Suprapubic skin (tissue), 4 donors: ENCODE results near the gene PLXNA2. TPM values are rescaled to one million over a fixed set of nuclear protein-coding genes. Genes with fewer than 3 reads are reported as not detected.
A peak's percentile ranks its signal among the peaks of the same experiment; 100 is the strongest.

Experiments
- DNase-seq, 2 donors: peaks; one replicate each; pipeline ENCODE4 v3.0.0-alpha.2; 2019; ENCODE audit warnings: low spot score in 2 of 2
- H3K27ac ChIP-seq: fragments of 200-600 bp; sonication (generic); one replicate; pipeline ENCODE4 v1.5.1; 2019
- H3K27me3 ChIP-seq: fragments of 200-600 bp; sonication (generic); one replicate; pipeline ENCODE4 v1.5.1; 2019
- H3K36me3 ChIP-seq: fragments of 200-600 bp; sonication (generic); one replicate; pipeline ENCODE4 v1.5.1; 2019
- H3K4me1 ChIP-seq: fragments of 200-600 bp; sonication (generic); one replicate; pipeline ENCODE4 v1.5.1; 2019
- H3K4me3 ChIP-seq: fragments of 200-600 bp; sonication (generic); one replicate; pipeline ENCODE4 v1.5.1; 2019; ENCODE audit warnings: mild to moderate bottlenecking
- H3K9me3 ChIP-seq: fragments of 200-600 bp; sonication (generic); one replicate; pipeline ENCODE4 v1.5.1; 2019
- CTCF ChIP-seq, 2 donors: fragments of 200-600 bp in 1 of 2; fragments of 450-650 bp in 1 of 2; sonication (generic) in 1 of 2; IDR thresholded peaks; one replicate each; pipeline ENCODE4 v1.5.1; 2016 to 2019; ENCODE audit warnings: antibody characterized with exemption in 2 of 2, mild to moderate bottlenecking in 1 of 2, moderate library complexity in 1 of 2
- EP300 ChIP-seq: sonication (generic); formaldehyde crosslinking; IDR thresholded peaks from one replicate; pipeline ENCODE4 v1.6.1; 2017; ENCODE audit warnings: antibody characterized with exemption
- POLR2A ChIP-seq, 2 donors: fragments of 450-650 bp; IDR thresholded peaks; one replicate each; pipeline ENCODE4 v1.6.1; 2017; ENCODE audit warnings: antibody characterized with exemption in 2 of 2, mild to moderate bottlenecking in 2 of 2, moderate library complexity in 2 of 2
- POLR2AphosphoS5 ChIP-seq, 3 donors: sonication (generic); formaldehyde crosslinking; IDR thresholded peaks; one replicate each; pipeline ENCODE4 v1.6.1; 2017; ENCODE audit warnings: antibody characterized with exemption in 3 of 3
- WGBS: methylation state at CpG from one replicate; pipeline ENCODE4 v1.1.5; 2018; 5-methylcytosine and 5-hydroxymethylcytosine counted together
- total RNA-seq, 4 donors: library from RNA; depleted of rRNA; stranded (reverse); fragments of >200 nt; gene quantifications; one replicate each; pipeline ENCODE4 v1.1.0, GENCODE V29; 2016

The PLXNA2 gene
- total RNA-seq = 10 to 100 TPM; 35.3 to 53.9 (median 45.7) TPM

GRCh38 chr1:208243967-208244916 lies at the start of gene PLXNA2:
Gene PLXNA2 (minus strand): TSS chr1:208244384. CDS start chr1:208217922, 26,462 bp downstream.
- TF ChIP-seq CTCF (IDR thresholded peaks at IDR 0.05) (no peak), POLR2A (IDR thresholded peaks at IDR 0.05) (no peak), POLR2AphosphoS5 (IDR thresholded peaks at IDR 0.05) (no peak), EP300 (no peak)
- Histone ChIP-seq H3K9me3 (no peaks in the 10 kb centered on the region), H3K4me3 (peak within 1 kb of the TSS; percentile 85), H3K36me3 (no peaks in the 10 kb centered on the region), H3K27ac (peak within 1 kb of the TSS; percentile 85), H3K4me1 (peaks cover 45% of the 10 kb centered on the region), H3K27me3 (no peaks in the 10 kb centered on the region)
- DNase-seq = peak; percentile 89 to 93
- WGBS = under 1% methylated on average over 40 of the region's 78 CpGs

GRCh38 chr1:208292908-208293307 lies 48.7 kb upstream of the PLXNA2 start:
- DNase-seq = no peak
- no peaks in the 10 kb centered on the region for H3K36me3 ChIP-seq
- WGBS = 76% methylated on average over 2 of the region's 2 CpGs
- H3K27me3 ChIP-seq = peaks cover 12% of the 10 kb centered on the region
- H3K4me3 ChIP-seq = no peak overlapping the region
- no peaks in the 10 kb centered on the region for H3K4me1 ChIP-seq
- TF ChIP-seq EP300 = no peak
- TF ChIP-seq POLR2AphosphoS5 (IDR thresholded peaks at IDR 0.05) = no peak
- TF ChIP-seq POLR2A (IDR thresholded peaks at IDR 0.05) = no peak
- no peak for TF ChIP-seq CTCF (IDR thresholded peaks at IDR 0.05)
- no peak overlapping the region for H3K27ac ChIP-seq
- H3K9me3 ChIP-seq = no peaks in the 10 kb centered on the region

GRCh38 chr1:208291923-208292711 lies 47.9 kb upstream of the PLXNA2 start:
- H3K4me1 ChIP-seq = no peaks in the 10 kb centered on the region
- no peaks in the 10 kb centered on the region for H3K36me3 ChIP-seq
- no peak for DNase-seq
- WGBS = 82% methylated on average over 4 of the region's 4 CpGs
- H3K27me3 ChIP-seq = peaks cover 12% of the 10 kb centered on the region
- H3K4me3 ChIP-seq = no peak overlapping the region
- H3K27ac ChIP-seq = no peak overlapping the region
- H3K9me3 ChIP-seq = no peaks in the 10 kb centered on the region
- TF ChIP-seq EP300 (no peak), POLR2AphosphoS5 (IDR thresholded peaks at IDR 0.05) (no peak), CTCF (IDR thresholded peaks at IDR 0.05) (no peak), POLR2A (IDR thresholded peaks at IDR 0.05) (no peak)

- H3K36me3 ChIP-seq = no peaks in the 10 kb centered on the region
- H3K4me3 ChIP-seq = no peak overlapping the region
- peaks cover 9% of the 10 kb centered on the region for H3K27me3 ChIP-seq
- no peak for DNase-seq
- no peak overlapping the region for H3K27ac ChIP-seq
- no peaks in the 10 kb centered on the region for H3K9me3 ChIP-seq
- 80% methylated on average over 2 of the region's 2 CpGs for WGBS
- no peaks in the 10 kb centered on the region for H3K4me1 ChIP-seq
- TF ChIP-seq POLR2A (IDR thresholded peaks at IDR 0.05) (no peak), EP300 (no peak), CTCF (IDR thresholded peaks at IDR 0.05) (no peak), POLR2AphosphoS5 (IDR thresholded peaks at IDR 0.05) (no peak)
These were observed 46.9 kb upstream of the PLXNA2 start for GRCh38 chr1:208291129-208291528.

- H3K4me3 ChIP-seq = no peak overlapping the region
- DNase-seq = no peak
- TF ChIP-seq POLR2AphosphoS5 (IDR thresholded peaks at IDR 0.05) (no peak), POLR2A (IDR thresholded peaks at IDR 0.05) (no peak), EP300 (no peak), CTCF (IDR thresholded peaks at IDR 0.05) (no peak)
- no peaks in the 10 kb centered on the region for H3K36me3 ChIP-seq
- H3K27ac ChIP-seq = no peak overlapping the region
- H3K27me3 ChIP-seq = peaks cover 9% of the 10 kb centered on the region
- 57% methylated on average over 2 of the region's 2 CpGs for WGBS
- no peaks in the 10 kb centered on the region for H3K9me3 ChIP-seq
- no peaks in the 10 kb centered on the region for H3K4me1 ChIP-seq
These were observed 45.5 kb upstream of the PLXNA2 start for GRCh38 chr1:208289716-208290115.
